NCI-H187 treated with DMSO at 0.1 percent for 48 hours (cell line): ENCODE data around the gene COG6.

Source experiments
- DNase-seq: peaks from one replicate; lab custom pipeline; 2025; lab: John Stamatoyannopoulos, UW

Gene COG6

DNA sequence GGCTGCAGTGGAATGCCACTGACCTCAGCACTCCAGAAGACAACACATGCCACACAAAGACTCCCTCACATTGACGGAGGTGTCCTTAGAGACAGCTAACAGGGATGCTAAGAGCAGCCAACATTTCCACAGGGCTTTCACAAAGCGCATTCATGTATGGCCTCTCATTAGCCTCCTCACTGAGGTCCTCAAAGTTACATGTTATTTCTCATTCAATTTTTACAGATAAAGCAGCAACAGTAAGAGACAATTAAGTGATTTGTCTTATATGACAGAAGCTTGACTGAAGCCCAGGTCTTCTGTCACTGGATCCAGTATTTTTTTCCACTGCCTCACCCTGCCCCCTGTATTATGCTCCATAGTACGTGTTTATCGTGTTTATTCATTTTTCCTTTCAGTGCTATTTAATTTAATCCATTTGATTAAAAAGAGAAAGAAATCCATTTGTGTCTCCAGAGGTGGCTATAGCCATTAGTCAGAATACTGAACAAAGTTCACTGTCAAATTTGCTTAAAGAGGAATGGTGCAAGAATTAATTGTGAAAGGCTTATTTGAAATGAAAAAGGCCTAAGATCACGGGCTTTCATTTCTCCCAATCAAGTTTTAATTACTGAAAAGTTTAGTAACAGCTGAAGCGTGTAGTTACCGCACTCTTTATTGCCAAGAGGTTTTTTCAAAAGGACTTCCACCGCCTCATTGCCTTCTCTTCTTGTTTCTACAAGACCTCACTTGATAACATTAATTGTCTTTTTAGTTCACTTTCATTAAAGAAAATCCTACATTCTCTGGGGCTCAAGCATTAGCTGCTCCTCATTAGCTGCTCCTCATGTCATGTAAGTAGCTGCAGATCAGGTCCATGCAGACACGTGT, 115.0 kb downstream of the COG6 start:
- no peak for DNase-seq

DNA sequence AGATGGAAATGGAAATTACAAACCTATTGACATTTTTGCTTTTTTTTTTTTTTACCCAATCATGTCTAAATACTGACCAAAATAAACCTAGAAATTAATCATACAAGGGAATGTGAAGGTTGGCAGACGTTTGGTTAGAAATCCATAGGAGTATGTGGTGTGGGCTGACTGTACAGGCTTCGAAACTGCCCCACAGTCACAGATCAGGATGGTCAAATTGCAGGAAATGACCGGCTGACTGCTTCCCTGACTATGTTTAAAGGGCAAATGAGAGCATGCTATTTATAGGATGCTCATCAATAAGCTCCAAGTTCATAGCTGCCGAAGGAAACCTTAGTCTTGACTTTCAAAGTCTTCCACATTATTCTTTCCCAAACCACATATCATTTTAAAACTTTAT, 118.4 kb downstream of the COG6 start:
- no peak for DNase-seq

DNA sequence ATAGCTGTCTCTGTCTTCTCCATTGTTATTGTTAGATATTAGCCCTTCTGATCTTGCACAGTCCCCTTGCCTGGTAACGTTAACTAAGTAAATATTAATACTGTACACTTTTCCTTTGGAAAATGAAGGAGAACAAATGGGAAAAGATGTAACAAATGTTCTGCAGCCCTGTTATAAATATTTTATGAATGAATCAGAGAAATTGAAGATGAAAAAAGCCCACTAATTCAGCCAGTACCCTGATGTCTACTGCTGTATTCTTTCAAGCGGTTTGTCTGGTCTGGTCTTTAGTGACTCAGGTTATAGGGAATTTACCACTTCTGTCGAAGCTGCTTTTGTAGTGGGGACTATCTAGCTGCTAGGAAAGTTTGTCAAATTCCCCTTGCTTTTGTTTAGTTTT, 121.0 kb downstream of the COG6 start:
- DNase-seq: no peak

DNA sequence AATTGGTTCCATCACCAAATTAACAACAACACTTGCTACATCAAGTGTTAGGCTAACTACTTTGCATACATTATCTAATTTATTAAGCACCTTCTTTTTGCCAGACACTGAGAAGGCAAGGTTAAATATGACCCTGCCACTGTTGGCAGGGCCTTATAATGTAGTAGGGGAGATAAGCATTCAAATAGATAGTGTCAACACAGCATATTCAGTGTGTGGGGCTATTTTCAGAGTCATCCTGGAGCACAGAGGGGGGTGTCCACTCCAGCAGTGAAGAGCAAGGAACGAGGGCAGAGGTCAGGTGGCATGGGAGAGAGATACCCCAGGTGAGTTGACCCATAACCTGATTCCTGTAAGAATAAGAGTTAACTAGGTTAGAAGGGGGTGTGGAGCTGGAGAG, 121.6 kb downstream of the COG6 start:
- DNase-seq: no peak

DNA sequence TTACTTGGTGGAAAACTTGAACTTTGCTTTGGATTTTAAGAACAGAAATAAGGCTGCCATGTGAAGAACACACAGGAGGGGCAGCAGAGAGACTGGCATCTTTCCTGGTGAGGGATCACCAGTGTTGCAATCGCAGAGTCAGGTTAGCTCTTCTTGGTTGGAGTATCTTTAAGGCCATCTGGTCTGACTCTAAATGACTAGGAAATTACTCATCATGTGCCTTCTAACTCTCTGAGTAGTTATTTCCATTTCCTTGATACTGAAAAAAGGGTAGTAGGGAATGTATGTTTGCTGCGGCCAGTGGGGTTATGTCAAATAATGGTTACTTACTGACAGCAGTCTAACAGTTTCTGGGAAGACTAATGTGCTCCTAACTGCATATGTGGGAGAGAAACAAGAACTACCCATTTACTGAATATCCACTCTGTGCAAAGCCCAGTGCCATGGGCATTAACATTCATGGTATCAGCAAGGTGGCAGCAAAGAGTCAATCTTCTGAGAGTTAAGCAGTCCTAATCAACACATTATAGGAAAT, 122.1 kb downstream of the COG6 start:
- DNase-seq: no peak

DNA sequence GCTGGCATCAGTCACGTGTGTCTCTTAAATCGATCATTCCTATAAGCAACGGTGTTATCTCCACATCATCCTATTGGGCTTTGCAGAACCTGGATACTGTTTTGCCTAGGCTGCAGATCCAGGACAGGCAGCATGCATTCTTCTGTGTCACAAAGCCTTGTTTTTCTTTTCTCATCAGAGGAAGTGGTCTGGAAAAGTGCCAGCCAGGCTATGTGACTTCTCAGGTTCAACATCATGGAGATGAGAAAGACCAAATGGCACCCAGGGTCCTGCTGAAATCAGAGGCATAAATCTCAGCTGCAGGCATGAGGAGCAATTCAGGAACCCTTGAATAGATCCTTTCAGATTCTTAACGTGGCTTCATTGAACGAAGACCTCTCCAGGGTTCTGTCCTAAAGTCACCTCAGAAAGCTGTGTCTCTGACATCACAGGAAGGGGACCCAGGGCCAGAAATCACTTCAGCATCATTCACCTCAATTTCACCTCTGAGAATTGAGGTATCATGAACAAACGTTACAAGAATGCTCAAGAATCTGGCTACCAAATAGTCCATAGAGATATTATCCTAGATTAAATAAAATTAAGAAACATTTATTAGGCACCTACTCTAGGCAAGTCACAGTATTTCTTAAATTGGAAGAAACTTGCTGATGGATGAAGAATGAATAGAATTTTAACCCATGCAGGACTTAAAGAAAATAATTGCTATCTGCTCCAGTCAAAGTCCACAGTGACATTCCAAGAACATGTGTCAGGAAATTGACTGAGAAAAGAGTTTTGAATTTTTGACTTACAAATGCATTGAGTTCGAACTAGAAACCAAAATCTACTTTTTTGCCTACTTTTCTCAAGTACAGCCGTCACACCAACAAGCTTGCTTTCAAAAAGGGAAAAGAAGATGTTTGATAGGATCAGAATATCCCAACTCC, 124.1 kb downstream of the COG6 start:
- no peak for DNase-seq

DNA sequence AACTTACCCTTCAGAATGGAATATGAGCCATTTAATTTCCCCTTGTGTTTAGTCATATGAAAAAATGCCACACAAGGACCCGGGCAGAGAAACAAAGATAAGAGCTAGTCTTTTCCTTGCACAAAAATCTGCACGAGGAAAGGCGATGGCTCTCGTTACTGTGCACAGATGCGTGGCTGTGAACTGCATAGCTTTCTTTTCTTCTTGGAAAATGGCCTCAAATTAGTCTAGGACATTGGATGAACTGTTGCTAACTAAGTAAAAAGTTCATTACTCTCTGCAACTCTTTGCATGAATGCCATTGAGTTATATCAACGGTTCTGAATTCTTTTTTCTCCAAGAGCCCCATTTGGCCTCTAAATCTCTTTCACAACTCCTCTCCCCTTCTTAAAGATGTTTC, 125.2 kb downstream of the COG6 start:
- DNase-seq: no peak

DNA sequence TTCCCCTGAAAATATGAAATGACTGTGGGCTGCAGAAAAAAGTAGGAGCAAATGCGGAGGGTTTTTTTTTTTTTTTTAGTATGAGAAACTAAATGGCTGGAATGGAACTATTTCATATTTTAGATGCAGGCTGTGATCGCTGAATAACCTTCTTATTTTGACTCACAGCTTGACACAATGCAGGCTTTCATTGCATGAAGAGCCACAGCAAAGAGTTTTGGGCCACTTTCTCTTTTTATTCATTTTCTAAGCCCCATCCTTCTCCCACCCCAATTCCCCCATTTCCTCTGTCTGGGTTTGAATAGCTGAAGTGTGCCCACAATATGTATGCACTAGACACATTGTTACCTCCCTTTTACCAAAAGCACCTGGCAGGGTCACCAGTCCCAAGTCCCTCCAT, 125.9 kb downstream of the COG6 start:
- DNase-seq: no peak

DNA sequence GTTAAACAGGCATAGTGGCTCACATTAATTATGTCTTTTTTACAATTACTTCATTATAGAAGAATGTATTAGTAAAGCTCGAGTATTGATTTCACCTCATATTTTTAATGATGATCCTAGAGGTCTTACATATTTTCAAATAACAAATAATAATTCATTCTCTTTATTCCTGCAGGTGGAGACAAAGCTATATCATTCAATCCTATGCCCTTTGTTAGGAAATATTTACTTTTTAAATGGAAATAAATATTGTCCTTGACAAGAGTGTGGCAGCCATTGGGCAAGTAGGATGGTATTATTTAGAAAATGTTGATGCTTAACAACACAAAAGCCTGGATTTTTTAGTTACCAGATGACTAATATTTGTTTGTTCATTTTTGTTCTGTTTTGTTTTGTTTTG, 127.6 kb downstream of the COG6 start:
- no peak for DNase-seq

DNA sequence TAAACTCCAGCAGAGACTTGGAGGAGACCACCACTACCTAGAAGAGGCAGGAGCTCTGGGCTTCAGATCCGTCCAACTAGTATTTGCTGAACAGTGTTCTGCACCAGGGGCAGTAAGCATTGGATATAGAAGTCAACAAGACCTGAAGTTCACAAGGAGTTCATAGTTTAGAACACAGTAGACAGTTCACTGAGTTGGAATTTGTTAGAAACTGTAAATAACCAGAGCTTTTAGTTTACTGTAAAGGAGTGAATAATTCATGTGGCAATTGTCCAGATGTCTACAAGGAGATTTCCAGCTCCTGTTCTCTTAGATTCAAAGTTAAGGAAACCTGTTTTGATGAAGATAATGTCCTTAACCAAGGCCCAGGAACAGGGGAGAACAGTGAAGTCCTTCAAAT, 128.9 kb downstream of the COG6 start:
- no peak for DNase-seq

DNA sequence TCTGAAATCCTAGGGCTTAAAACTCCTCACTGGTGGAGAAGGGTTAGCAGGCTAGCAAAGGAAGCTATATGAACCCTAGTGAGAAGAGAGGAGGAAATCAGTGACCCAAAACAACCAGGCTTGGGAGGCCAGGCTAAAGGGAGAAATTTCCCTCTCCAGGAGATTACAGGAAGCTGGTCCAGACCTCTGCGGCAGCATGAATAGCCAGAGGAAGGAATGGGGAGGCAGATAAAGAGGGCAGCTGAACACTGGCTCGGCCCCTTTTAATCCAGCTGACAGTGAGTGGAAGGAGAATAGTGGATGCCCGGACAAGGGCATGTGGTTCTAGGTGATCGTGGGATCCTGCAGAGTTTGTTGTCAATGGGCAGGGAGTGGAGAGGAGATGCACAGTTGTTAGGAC, 130.6 kb downstream of the COG6 start:
- DNase-seq: no peak

DNA sequence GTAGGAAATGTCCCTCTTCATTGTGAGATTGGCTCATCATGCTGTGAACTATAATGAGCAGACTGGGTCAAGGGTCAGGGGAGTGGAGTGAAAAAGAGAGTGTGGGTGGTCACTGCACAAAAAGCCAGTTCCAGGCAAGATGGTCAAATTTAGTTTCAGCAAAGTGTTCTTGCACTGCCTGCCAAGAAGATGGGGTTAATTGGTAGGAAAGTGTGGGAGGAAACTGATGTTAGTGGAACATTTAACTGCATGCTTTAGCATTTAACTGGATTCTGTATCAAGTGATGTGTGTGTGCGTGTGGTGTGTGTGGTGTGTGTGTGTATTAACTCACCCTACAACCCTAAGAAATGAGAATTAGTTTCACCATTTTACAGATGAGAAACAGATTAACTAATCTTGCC, 131.6 kb downstream of the COG6 start:
- no peak for DNase-seq

DNA sequence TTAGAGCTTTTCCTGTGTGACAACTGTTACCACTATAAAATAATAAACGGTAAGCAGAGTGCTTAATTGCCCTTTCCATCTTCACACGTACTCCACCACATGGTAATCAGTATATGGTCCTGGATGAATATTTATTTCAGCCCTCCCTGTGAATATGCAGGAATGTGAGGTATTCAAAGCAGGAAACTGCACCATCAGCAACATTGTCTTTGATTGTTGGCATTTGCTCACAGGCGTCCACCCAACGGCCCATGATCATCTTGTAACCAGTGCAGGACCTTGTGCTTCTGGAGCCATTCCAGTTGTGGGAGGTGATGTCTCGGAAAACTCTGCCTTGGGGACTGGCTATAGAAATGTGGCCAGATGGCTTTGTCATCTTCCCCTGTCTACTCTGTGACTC, 132.6 kb downstream of the COG6 start:
- no peak for DNase-seq

DNA sequence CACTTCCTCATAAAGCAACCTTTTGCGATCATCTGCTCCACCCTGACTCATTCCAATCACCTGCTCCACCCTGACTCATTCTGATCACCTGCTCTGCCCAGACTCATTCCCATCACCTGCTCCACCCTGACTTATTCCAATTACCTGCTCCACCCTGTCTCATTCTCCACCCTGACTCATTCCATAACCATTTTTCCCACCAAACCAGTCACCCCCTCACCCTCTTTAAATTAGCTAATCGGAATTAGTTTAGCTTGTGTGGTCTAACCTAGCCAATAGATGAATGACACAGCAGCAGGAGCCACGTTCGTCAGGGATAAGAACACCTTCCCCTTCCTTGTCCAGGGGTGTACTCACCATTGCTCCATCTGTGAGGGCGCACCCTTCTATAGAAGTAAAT, 134.0 kb downstream of the COG6 start:
- DNase-seq: no peak
